ENCODE measurements around the gene UIMC1. TPM values are rescaled to one million over a fixed set of nuclear protein-coding genes. Genes with fewer than 3 reads are reported as not detected.

The UIMC1 gene
- total and polyA plus RNA-seq, 2 donors (not counting 1 experiment from before 2014, with no cell fraction given) = 49.2 to 98.1 TPM

- Histone ChIP-seq H3K4me3 (ENCODE audit: control extremely low read depth in 1 of 5, extremely low read depth in 1 of 5, insufficient read depth in 1 of 5, low read depth in 2 of 5, low read length in 4 of 5) (no peak overlapping the region), H3K27me3 (replicated peaks in 1 of 4; ENCODE audit: control extremely low read depth in 1 of 4, control insufficient read depth in 3 of 4, insufficient read depth in 4 of 4, low read length in 3 of 4) (no peaks in the 10 kb centered on the region), H3K4me1 (ENCODE audit: control insufficient read depth in 2 of 2, insufficient read depth in 2 of 2, low read length in 2 of 2) (no peaks in the 10 kb centered on the region), H3K79me2 (ENCODE audit: control insufficient read depth, insufficient read depth, low read length) (peaks cover 10% of the 10 kb centered on the region), H3K9ac (ENCODE audit: low read length) (no peak overlapping the region), H3K27ac (ENCODE audit: low read length in 2 of 2) (no peak overlapping the region), H4K20me1 (ENCODE audit: control insufficient read depth, insufficient read depth, low read length, poor library complexity, severe bottlenecking) (peaks cover 23% of the 10 kb centered on the region), H3K36me3 (replicated peaks in 1 of 2; ENCODE audit: control extremely low read depth in 1 of 2, control insufficient read depth in 1 of 2, extremely low read depth in 1 of 2, insufficient read depth in 2 of 2, low read length in 1 of 2) (peaks cover 2 to 40% of the 10 kb centered on the region in 2 experiments), H2AFZ (ENCODE audit: insufficient read depth, low read depth, low read length, poor library complexity, severe bottlenecking) (no peak overlapping the region), H3K9me3 (ENCODE audit: control extremely low read depth in 1 of 3, control insufficient read depth in 2 of 3, insufficient read depth in 1 of 3, low read length in 2 of 3) (no peaks in the 10 kb centered on the region), H3K4me2 (replicated peaks; ENCODE audit: low read depth, low read length, poor library complexity, severe bottlenecking) (no peak overlapping the region)
- Mint-ChIP-seq H3K27ac (no peak overlapping the region), H3K4me1 (peaks cover 5% of the 10 kb centered on the region), H3K4me3 (no peak overlapping the region), H3K27me3 (no peaks in the 10 kb centered on the region), H3K9me3 (ENCODE audit: insufficient read depth) (no peaks in the 10 kb centered on the region)
- TF ChIP-seq EZH2 (IDR thresholded peaks at IDR 0.05; ENCODE audit: borderline replicate concordance, insufficient read depth, low read depth, low read length, poor library complexity, severe bottlenecking) = no peak
- TF ChIP-seq CTCF (IDR thresholded peaks at IDR 0.05) = no peak
- intact Hi-C loops (cut with micrococcal nuclease) = no loop called here
- DNase-seq = no peak
- ChIA-PET CTCF (interaction anchor here (1.5 kb wide), 1 partner anchor 25 kb away, joined by 4 read pairs; no protein-coding TSS in a partner anchor), POLR2A (no interaction called here)
- ATAC-seq (ENCODE audit: low read depth) = no peak
- no CpG with 5 or more reads among the region's 1 CpG for WGBS (ENCODE audit: insufficient coverage)
These were observed 49.8 kb downstream of the UIMC1 start for GRCh38 chr5:176956756-176957155.

GRCh38 chr5:176955895-176956294 is 50.7 kb downstream of the UIMC1 start:
- Histone ChIP-seq H3K4me1 (ENCODE audit: control insufficient read depth in 2 of 2, insufficient read depth in 2 of 2, low read length in 2 of 2) (no peaks in the 10 kb centered on the region), H3K9ac (ENCODE audit: low read length) (no peak overlapping the region), H2AFZ (ENCODE audit: insufficient read depth, low read depth, low read length, poor library complexity, severe bottlenecking) (no peak overlapping the region), H3K4me3 (ENCODE audit: control extremely low read depth in 1 of 5, extremely low read depth in 1 of 5, insufficient read depth in 1 of 5, low read depth in 2 of 5, low read length in 4 of 5) (no peak overlapping the region), H3K79me2 (ENCODE audit: control insufficient read depth, insufficient read depth, low read length) (peaks cover 10% of the 10 kb centered on the region), H3K9me3 (ENCODE audit: control extremely low read depth in 1 of 3, control insufficient read depth in 2 of 3, insufficient read depth in 1 of 3, low read length in 2 of 3) (no peaks in the 10 kb centered on the region), H4K20me1 (ENCODE audit: control insufficient read depth, insufficient read depth, low read length, poor library complexity, severe bottlenecking) (peaks cover 23% of the 10 kb centered on the region), H3K27ac (ENCODE audit: low read length in 2 of 2) (no peak overlapping the region), H3K27me3 (replicated peaks in 1 of 4; ENCODE audit: control extremely low read depth in 1 of 4, control insufficient read depth in 3 of 4, insufficient read depth in 4 of 4, low read length in 3 of 4) (no peaks in the 10 kb centered on the region), H3K36me3 (replicated peaks in 1 of 2; ENCODE audit: control extremely low read depth in 1 of 2, control insufficient read depth in 1 of 2, extremely low read depth in 1 of 2, insufficient read depth in 2 of 2, low read length in 1 of 2) (peaks cover 4 to 46% of the 10 kb centered on the region in 2 experiments), H3K4me2 (replicated peaks; ENCODE audit: low read depth, low read length, poor library complexity, severe bottlenecking) (no peak overlapping the region)
- Mint-ChIP-seq H3K4me3 (no peak overlapping the region), H3K4me1 (peaks cover 5% of the 10 kb centered on the region), H3K27ac (no peak overlapping the region), H3K9me3 (ENCODE audit: insufficient read depth) (no peaks in the 10 kb centered on the region), H3K27me3 (no peaks in the 10 kb centered on the region)
- ChIA-PET CTCF (no interaction called here), POLR2A (no interaction called here)
- ATAC-seq (ENCODE audit: low read depth) = no peak
- no peak for DNase-seq
- TF ChIP-seq CTCF (IDR thresholded peaks at IDR 0.05) (no peak), EZH2 (IDR thresholded peaks at IDR 0.05; ENCODE audit: borderline replicate concordance, insufficient read depth, low read depth, low read length, poor library complexity, severe bottlenecking) (no peak)
- intact Hi-C loops (cut with micrococcal nuclease) = no loop called here

All from B cell (primary cell).